Hematopoietic multipotent progenitor cell treated with erythropoietin and hydrocortisone succinate and interleukin-3 and kit ligand, for 6 days (in vitro differentiated cells): Measurements from ENCODE around the gene KRTAP10-9.
A peak's percentile ranks its signal among the peaks of the same experiment; 100 is the strongest.
"Not testable (repeated sequence)": the region's sequence is repeated elsewhere in the genome, so short reads cannot be mapped to it uniquely, and the experiment has no call there.

Experiments used
- DNase-seq: peaks from one replicate; pipeline ENCODE4 v3.0.0-alpha.2; 2015

Gene KRTAP10-9, protein sequence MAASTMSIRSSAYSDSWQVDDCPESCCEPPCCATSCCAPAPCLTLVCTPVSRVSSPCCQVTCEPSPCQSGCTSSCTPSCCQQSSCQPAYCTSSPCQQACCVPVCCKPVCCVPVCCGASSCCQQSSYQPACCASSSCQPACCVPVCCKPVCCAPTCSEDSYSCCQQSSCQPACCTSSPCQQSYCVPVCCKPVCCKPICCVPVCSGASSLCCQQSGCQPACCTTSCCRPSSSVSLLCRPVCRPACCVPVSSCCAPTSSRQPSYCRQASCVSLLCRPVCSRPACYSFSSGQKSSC

DNA sequence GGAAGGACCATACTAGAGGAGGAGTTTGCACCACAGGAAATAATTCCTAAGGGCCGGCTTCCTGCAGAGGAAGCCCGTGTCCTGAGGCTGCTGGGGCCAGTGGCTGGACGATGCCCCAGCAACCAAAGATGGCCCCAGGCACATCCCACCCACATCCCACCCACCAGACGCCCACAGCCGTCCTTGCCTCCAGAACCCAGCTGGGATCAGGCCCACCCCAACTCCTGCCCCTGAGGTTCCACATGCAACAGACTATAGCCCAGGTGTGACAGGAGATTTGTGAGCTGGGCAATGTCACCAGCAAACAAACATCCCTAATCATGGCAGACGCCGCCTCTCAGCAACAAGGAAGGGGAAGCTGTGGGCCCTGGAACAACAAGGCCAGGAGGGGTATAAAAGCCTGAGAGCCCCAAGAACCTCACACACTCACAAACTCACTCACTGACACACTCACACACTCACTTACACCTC is at the start of gene KRTAP10-9:
KRTAP10-9 (plus strand) TSS at position 421 of the 471 bp plus-strand sequence. CDS start 79 bp downstream, outside the sequence.
- DNase-seq, result no peak

DNA sequence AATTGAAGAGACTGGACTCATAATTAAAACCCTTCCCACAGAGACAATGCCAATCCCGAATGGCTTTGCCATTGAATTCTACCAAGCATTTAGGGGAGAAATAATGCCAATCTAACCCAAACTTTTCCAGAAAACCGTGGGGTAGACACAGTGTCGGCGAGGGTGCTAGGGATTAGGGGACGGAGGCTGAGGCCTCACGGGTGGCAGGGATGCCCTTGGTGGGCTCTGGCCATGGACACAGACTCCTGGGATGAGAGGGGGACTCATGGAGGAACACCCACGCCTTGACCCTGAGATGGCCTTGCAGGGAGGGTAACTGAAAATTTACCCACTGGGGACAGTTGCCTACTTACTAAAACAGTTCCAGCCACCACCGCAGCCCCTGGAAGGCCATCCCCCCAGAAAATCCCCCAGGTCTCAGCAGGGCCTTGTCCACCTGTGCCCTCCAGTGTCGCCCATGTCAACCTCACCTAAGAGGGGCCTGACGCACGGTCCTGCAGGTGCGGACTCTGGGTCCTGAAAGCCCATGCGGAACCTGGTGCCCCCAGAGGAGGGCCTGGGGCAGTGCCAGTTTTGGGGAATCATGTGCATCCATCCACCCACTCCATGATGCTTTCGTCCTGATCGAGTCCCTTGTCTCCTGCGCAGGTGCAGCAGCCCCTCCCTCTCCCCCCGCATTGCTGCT is 48.4 kb upstream of the KRTAP10-9 start:
- no peak for DNase-seq

DNA sequence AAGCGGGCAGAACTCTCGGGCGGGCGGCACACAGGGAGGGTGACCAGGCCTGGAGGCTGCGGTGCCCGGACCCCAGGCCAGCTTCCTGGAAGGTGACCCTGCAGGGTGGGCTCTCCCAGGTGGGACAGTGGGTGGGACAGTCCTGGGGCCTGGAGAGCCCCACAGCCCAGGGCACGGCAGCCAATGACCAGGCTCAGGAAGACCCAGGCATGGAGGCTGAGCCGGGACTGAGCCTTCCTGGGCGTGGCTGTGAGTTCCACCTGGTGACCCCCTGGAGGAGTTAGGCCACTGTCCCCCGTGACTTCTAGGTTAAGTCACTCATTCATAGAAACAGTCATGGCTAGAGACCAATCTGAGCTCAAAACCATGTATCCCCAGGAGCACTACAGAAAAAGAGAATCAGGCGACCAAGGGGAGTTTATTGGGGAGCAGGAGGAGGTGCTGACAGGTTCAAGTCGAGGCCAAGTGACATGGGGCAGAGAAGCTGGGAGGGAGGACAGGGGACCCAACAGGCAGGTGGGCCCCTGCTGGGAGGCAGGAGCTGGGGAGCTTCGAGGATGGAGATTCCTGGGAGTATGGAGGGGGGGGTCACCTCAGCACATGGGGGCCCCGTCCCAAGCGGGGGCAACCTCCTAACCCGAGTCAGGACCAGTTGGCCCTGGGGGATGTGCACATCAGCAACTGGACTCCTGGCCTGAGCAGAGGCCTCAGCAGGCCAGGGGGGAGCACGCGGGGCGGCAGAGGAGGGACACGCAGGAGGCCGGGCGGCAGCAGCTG is 47.6 kb upstream of the KRTAP10-9 start:
- no peak for DNase-seq

DNA sequence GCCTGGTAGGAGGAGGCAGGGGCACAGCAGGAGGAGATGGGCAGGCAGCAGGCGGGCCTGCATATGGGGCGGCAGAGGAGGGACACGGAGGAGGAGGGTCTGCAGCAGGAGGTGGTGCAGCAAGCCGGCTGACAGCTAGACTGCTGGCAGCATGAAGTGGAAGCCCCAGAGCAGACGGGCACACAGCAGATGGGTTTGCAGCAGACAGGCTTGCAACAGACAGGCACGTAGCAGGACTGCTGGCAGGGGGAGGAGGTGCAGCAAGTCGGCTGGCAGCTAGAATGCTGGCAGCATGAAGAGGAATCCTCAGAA is 47.1 kb upstream of the KRTAP10-9 start:
- no peak for DNase-seq

DNA sequence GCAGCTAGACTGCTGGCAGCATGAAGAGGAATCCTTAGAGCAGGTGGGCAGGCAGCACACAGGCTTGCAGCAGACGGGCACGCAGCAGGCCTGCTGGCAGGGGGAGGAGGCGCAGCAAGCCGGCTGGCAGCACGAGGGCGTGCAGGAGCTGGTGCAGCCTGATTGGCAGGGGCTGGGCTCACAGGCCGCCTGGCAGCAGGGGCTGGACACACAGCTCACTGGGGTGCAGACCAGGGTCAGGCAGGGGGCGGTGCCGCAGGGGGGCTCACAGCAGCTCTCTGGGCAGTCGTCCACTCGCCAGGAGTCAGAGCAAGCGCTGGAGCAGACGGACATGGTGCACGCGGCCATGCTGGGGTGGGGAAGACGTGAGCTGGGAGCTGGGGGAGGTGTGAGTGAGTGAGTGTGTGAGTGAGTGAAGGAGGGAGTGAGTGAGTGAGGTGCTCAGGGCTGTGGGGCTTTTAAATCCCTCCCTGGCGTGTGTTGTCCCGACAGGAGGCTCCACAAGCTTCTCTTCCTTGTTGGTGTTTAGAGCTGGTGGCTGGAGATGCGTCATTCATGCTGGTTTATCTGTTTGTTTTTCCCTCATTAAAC is 46.6 kb upstream of the KRTAP10-9 start, which contains the start of gene KRTAP10-5:
KRTAP10-5 (minus strand) TSS at position 374 of the 591 bp plus-strand sequence; CDS start at position 348, 26 bp downstream.
- not testable (repeated sequence) for DNase-seq

DNA sequence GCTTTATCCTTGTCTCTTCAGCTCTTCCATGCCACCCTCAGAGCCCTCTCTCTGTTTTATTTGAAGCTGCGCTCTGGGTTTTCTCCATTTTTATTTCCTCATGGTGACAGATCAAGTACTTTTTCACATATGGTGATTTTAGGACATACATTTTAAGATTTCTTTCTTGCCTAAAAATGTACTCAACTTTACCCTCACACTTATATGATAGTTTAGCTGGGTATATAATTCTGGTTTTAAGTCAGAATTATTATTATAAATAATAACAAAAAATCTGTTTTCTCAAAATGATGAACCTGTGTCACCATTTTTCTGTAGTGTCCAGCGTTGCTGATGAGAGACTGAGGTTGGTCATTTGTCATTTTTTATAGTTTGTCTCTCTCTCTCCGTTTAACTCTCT is 45.7 kb upstream of the KRTAP10-9 start:
- no peak for DNase-seq

DNA sequence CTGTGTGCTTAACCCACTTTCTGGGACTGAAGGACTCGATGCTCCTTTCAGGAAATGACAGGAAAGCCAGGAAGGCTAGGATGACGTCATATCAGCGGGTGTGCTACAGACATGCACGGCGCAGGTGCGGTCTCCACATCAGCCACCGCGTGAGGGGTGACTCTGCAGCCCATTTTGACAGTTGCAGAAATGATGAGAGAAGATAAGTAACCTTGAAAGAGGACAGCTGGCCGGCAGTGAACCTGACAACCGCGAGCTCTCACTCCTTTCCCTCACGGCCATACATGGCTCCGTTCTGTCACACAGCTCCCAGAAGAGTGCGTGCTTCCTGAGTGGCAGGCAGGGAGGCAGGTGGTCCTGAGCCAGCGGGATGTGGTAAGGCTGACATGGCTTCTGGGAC is 44.8 kb upstream of the KRTAP10-9 start:
- no peak for DNase-seq

DNA sequence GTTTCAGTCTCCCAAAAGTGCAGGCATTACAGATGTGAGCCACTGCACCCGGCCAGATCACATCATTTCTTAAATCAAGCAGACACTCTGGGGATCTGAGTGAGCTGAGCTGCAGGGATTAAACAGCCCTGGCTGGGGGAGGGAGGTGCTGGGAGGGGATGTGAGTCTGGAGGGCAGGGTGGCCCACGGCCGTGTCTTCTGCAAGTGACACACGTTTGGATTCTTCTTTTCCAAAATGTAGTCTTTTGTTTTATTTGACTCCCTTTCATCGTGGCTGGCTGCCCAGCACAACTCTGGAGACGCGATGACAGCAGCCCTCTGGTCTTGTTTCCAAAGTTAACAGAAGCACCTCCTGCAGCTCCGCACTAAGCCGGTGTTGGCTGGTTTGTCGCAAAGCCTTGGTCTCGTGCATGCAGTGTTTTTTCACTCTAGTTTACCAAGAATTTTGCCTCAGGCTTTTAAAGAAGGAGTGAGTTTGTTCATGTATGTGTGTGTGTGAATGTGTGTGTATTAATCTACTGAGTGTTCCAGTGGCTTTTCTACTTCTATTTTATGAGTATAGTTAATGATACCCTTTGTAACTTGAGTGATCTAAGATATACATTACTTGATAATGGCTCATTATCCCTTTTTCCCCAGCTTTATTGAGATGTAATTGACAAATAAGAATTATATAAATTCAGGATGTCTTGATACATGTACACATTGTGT is 43.6 kb upstream of the KRTAP10-9 start:
- no peak for DNase-seq

DNA sequence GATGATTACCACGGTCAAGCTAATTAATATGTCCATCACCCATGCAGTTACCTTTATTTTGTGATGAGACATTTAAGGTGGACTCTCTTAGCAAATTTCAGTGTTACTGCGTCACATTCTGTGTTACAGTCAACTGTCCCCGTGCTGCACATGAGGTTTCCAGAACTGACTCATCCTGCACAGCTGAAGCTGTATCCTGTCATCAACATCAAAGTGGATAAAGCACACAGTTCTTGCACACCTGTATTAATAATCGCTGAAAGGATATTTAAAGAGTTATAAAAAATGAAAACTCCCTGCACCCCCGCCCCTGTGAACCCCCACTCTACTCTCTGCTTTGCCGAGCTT is 43.1 kb upstream of the KRTAP10-9 start:
- DNase-seq, result no peak

DNA sequence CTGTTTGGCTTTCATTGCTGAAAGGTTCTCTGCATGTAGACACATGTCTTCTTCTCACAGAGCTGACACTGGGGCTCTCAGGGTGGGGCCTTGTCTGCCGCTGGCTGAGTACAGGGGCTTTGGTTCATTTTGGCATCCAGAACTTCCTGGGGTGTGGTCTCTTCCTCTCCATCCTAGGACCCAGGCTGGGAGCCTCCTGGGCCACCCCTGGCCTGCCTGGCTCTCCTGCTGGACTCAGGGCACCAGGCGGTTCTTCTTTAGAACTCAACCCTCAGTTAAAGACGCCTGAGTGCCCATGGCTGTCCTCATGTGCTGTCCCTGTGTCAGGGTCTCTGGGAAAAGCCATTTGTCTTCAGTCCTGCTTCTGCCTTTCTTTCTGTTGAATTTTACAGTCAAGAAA is 41.0 kb upstream of the KRTAP10-9 start:
- no peak for DNase-seq

DNA sequence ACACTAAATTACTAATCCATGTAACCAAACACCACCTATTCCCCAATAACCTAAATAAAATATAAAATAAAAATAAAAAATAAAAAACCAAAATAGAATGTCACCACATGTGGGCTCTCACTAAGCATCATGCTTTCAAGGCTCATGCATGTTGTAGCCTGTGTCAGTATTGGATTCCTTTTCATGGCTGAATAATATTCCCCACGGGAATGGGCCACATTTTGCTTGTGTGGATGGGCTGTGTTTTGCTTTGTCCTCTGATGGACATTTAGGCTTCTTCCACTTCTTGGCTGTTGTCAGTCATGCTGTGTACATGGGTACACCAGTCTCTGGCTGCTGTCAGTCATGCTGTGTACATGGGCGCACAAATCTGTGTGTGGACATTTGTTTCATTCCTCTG is 37.8 kb upstream of the KRTAP10-9 start:
- no peak for DNase-seq

DNA sequence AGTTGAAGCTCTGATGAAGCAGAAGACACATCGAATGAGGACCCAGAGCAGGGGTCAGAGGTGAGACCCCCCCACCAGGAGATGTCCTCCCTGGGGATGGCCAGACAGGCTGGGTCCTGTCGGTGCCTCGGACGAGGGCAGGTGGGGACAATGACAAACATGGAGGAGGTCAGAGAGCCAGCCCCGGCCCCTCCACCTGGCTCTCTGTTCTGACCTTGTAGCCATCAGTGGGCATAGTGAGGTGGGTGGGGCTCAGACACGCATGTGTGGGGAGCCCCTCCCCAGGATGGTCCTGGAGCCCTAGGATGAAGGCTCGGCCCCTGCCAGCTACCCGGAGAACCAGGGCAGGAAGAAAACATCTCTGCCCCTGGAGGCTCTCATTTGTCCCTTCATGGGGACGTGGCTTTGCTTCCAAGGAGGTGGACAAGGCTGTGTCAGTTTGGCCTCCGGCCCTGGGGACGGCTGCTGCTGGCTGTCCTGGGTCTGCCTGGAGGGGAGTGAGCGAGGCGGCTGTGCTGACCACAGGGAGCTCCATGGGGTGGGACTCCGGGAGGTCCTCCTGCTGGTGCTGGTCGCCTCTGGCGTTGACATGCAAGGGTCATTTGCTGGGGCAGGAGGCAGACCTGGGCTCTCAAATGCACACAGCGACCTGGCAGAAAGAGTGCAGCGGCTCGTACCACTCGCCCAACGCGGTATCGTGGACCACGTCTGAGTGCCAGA is 37.1 kb upstream of the KRTAP10-9 start:
- no peak for DNase-seq

DNA sequence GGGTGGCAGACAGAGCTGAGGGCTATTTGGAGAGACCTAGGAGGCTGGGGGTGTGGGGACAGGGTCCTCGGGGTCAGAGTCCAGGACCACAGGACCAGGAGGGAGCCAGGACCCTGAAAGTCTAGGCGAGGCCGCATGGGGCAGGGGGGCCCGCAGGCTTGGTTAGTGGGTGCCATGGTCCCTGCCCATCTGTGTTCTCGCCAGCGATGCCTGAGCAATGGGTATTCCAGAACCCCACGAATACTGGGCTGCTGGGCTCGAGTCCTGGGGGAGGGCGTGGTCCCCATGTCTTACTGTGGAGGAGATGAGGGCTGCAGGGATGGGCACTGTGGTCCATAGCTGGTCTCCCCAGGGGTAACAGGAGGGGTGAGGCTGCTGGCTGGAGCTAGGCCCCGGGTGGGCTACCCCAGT is 36.6 kb upstream of the KRTAP10-9 start:
- no peak for DNase-seq

DNA sequence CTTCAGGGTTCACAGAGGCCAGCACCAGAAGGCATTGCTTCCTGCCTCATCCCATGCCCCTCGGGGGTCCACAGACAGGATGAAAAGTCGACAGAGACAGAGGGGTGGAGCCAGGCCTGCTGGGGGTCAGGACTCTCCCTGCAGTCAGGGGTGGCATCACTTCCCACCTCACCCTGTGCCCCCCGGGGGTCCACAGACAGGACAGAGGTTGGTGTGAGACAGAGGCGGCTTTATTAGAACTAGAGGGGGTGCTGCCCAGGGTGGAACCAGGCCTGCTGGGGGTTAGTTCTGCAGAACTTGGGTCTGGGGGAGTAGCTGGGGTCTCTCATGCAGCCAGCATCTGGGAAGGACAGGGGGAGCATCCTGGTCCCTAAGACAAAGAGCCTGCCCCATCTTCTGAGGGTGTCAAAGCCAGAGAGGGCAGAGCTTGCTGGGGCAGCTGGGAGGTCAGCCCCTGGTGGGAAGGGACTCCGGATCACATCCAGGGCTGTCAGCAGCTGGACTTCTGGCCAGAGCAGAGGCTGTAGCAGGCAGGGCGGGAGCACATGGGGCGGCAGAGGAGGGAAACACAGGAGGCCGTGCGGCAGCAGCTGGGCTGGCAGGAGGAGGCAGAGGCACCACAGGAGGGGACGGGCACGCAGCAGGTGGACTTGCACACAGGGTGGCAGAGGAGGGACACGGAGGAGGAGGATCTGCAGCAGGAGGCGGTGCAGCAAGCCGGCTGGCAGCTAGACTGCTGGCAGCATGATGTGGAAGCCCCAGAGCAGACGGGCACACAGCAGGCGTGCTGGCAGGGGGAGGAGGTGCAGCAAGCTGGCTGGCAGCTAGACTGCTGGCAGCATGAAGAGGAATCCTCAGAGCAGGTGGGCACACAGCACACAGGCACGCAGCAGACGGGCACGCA is 35.7 kb upstream of the KRTAP10-9 start:
- DNase-seq, result not testable (repeated sequence)

DNA sequence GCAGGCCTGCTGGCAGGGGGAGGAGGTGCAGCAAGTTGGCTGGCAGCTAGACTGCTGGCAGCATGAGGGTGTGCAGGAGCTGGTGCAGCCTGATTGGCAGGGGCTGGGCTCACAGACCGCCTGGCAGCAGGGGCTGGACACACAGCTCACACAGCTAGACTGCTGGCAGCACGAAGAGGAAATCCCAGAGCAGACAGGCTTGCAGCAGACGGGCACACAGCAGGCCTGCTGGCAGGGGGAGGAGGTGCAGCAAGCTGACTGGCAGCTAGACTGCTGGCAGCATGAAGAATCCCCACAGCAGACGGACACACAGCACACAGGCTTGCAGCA is 35.1 kb upstream of the KRTAP10-9 start:
- DNase-seq, result not testable (repeated sequence)

DNA sequence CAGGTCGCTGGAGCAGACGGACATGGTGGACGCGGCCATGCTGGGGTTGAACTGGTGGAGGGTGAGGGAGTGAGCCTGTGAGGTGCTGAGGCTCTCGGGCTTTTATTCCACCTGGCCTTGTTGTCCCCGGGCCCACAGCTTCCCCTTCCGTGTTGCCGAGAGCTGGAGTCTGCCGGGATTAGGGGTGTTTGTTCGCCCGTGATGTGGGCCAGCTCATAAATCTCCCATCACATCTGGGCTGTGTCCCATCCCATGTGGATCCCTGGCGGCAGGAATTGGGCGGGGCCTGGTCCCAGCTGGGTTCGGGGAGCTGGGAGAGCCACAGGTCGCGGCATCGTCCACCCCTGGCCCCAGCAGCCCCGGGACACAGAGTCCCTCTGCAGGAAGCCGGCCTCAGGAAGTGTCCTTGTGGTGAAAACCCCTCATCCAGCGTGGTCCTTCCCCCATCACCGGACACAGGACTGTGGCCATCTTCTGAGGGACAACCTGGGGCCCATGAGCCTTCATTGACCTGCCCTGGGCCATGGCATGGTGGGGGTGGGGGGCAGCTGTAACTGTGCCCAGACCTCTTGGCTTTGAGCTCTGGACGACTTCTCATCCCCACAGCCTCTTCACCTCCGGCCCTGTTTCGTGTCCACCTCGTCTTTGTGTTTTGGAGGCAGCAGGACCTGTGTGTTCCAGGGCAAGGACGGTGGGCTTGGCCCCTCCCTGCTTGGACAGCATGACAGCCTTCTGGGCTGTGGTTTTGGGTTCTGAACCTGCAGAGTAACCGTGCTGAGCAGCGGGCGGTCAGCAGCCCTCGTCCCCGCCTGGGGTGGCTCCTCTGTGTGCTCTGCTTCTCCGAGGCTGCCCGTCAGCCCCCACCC is 34.2 kb upstream of the KRTAP10-9 start, which contains the start of gene KRTAP10-6:
KRTAP10-6 (minus strand) TSS at position 60 of the 866 bp plus-strand sequence; CDS start at position 39, 21 bp downstream.
- no peak for DNase-seq

DNA sequence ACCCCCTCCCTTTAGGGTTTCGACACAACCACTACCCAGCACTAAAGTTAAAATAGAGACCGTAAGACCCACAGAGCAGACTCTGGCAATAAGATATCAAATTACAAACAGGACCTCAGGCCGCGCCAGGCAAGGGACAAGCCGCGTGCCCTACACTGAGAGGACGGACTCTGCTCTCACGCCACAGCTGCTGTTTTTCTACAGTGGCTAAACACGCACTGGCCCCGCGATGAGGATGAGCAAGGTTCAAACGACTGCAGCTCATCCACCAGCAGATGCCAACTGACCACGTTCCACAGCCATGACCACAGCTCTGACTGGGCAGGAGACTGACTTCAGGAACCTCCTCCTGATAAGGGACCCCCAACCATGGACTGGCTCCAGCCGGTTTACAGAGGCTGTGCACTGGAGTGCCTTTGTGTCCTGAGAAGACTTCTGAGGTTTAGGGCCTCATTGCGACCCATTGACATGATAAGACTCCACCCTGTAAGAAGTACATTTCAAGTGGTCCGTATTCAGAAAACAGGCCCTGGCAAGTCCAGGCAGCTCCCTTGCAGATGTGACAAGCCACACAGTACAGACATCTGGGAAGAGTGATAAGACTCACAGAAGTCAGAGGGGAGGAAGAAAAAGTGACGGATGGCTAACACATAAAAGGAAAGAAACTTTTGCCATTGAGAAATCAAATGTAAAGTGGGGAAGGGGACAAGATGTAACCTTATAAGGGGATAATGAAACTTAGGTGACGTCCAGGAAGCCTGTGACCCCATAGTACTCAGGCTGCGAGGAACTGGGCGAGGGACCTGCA is 33.1 kb upstream of the KRTAP10-9 start:
- peak; percentile 94 for DNase-seq

DNA sequence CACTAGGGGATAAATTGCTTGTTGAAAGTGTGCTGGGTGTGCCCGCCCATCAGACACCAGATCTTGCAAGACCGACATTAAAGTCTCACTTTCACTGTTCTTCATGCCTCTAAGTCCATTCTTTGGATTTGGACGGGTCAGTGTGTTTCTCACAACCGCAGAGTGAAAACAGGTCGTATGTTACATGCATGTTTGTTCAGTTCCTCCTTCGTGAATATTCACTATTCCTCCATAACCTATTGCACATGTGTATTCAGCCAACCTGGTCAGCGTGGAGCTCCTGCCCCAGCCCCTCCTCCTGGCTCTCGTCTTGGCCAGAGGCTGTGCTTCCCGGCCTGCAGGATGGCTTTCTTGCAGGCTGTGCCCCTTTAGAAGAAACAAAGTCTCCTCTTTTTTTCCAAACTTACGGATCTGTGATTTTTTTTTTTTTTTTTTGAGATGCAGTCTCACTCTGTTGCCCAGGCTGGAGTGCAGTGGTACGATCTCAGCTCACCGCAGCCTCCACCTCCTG is 32.4 kb upstream of the KRTAP10-9 start:
- no peak for DNase-seq

DNA sequence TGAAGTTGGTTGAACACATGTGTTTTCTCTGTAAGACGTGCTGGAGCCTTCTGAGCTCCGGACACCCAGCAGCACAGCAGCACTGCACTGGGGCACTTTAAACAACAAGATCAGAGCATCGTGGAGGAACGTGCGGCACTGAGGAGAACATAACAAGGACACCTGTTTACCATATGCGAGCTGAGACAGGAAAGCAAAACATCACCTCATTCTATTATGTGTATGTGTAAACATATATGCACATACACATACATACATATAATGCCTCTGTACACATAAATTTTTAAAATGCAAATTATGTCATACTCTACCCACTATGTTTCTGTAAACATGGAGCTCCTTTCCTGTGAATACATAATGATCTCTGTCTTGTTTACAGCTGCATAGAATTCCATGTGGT is 31.4 kb upstream of the KRTAP10-9 start:
- no peak for DNase-seq
